CD14-positive monocyte (primary cell): ENCODE measurements around the gene GDF11. TPM values are rescaled to one million over a fixed set of nuclear protein-coding genes. Genes with fewer than 3 reads are reported as not detected.

Source experiments
- DNase-seq, 3 donors: peaks; one replicate each; pipeline ENCODE4 v3.0.0-alpha.2; 2011 to 2022
- H2AFZ ChIP-seq: 2 replicates; pipeline ENCODE4 v1.6.0; 2012; ENCODE audit warnings: mild to moderate bottlenecking, low read depth, low read length, inconsistent platforms; ENCODE audit not compliant: insufficient read depth, poor library complexity, severe bottlenecking
- H3K27ac ChIP-seq, 2 donors: 1 replicate in 1 of 2; 2 replicates in 1 of 2; pipeline ENCODE4 v1.5.1; 2012 to 2013; ENCODE audit warnings: low read length in 2 of 2, control low read depth in 1 of 2, inconsistent platforms in 1 of 2, low read depth in 1 of 2, mild to moderate bottlenecking in 1 of 2
- H3K27me3 ChIP-seq, 2 donors: one replicate each; pipeline versions ENCODE4 v1.6.0 to v1.6.1; 2011 to 2013; ENCODE audit warnings: low read length in 2 of 2; ENCODE audit not compliant: control insufficient read depth in 2 of 2, insufficient read depth in 2 of 2
- H3K36me3 ChIP-seq, 2 donors: replicated peaks in 1 of 2; 1 replicate in 1 of 2; 2 replicates in 1 of 2; pipeline versions ENCODE4 v1.5.1 to v1.6.1; 2012 to 2013; ENCODE audit warnings: low read length in 2 of 2, control low read depth in 1 of 2, inconsistent platforms in 1 of 2, mild to moderate bottlenecking in 1 of 2; ENCODE audit not compliant: insufficient read depth in 2 of 2, control insufficient read depth in 1 of 2
- H3K4me1 ChIP-seq, 2 donors: 1 replicate in 1 of 2; 2 replicates in 1 of 2; pipeline versions ENCODE4 v1.5.1 to v1.6.1; 2012 to 2013; ENCODE audit warnings: low read length in 2 of 2, control low read depth in 1 of 2, inconsistent platforms in 1 of 2, mild to moderate bottlenecking in 1 of 2, moderate library complexity in 1 of 2; ENCODE audit not compliant: insufficient read depth in 2 of 2, control insufficient read depth in 1 of 2
- H3K4me2 ChIP-seq: replicated peaks from 2 replicates; pipeline ENCODE3; 2012; ENCODE audit warnings: low read length, moderate library complexity, mild to moderate bottlenecking; ENCODE audit not compliant: poor library complexity, severe bottlenecking; ENCODE audit errors: extremely low read depth
- H3K4me3 ChIP-seq, 3 experiments: fragments of 200-600 bp in 1 of 3; sonication (generic) in 1 of 3; replicated peaks in 1 of 3; 1 replicate in 2 of 3; 2 replicates in 1 of 3; pipeline ENCODE4 v1.5.1; 2011 to 2013; ENCODE audit warnings: low read length in 3 of 3, mild to moderate bottlenecking in 3 of 3, control low read depth in 2 of 3, low read depth in 2 of 3, inconsistent platforms in 1 of 3, moderate library complexity in 1 of 3
- H3K79me2 ChIP-seq: 2 replicates; pipeline ENCODE4 v1.6.0; 2012; ENCODE audit warnings: mild to moderate bottlenecking, control low read depth, inconsistent platforms, low read length, moderate library complexity; ENCODE audit not compliant: insufficient read depth
- H3K9ac ChIP-seq: 2 replicates; pipeline ENCODE4 v1.6.0; 2017; ENCODE audit warnings: low read length, mild to moderate bottlenecking; ENCODE audit not compliant: insufficient read depth, poor library complexity, severe bottlenecking
- H3K9me3 ChIP-seq, 2 donors: replicated peaks in 1 of 2; 1 replicate in 1 of 2; 2 replicates in 1 of 2; pipeline versions ENCODE4 v1.5.1 to v1.6.1; 2012 to 2013; ENCODE audit warnings: low read length in 2 of 2, control low read depth in 1 of 2; ENCODE audit not compliant: control insufficient read depth in 1 of 2, insufficient read depth in 1 of 2
- H4K20me1 ChIP-seq: 2 replicates; pipeline ENCODE4 v1.6.0; 2012; ENCODE audit warnings: mild to moderate bottlenecking, low read length, control low read depth, moderate library complexity; ENCODE audit not compliant: insufficient read depth
- H3K27ac Mint-ChIP-seq, 7 donors: one replicate each; pipeline ENCODE4 v1.8.0; 2020; ENCODE audit warnings: mild to moderate bottlenecking in 7 of 7, mixed read lengths in 7 of 7, moderate library complexity in 6 of 7, inconsistent platforms in 2 of 7
- H3K27me3 Mint-ChIP-seq, 3 donors: one replicate each; pipeline ENCODE4 v1.8.0; 2021 to 2022; ENCODE audit warnings: low read depth in 3 of 3, mild to moderate bottlenecking in 3 of 3, mixed read lengths in 3 of 3, moderate library complexity in 3 of 3, inconsistent platforms in 1 of 3
- H3K36me3 Mint-ChIP-seq, 2 donors: one replicate each; pipeline ENCODE4 v1.8.0; 2020; ENCODE audit warnings: mixed read lengths in 2 of 2, inconsistent platforms in 1 of 2, mild to moderate bottlenecking in 1 of 2
- H3K4me1 Mint-ChIP-seq: one replicate; pipeline ENCODE4 v1.8.0; 2020; ENCODE audit warnings: mild to moderate bottlenecking, mixed read lengths
- H3K4me3 Mint-ChIP-seq, 2 donors: one replicate each; pipeline ENCODE4 v1.8.0; 2020; ENCODE audit warnings: mild to moderate bottlenecking in 2 of 2, mixed read lengths in 2 of 2, moderate library complexity in 1 of 2
- H3K9me3 Mint-ChIP-seq, 7 donors: one replicate each; pipeline ENCODE4 v1.8.0; 2020 to 2022; ENCODE audit warnings: mixed read lengths in 7 of 7, mild to moderate bottlenecking in 6 of 7, moderate library complexity in 6 of 7, inconsistent platforms in 2 of 7
- WGBS: methylation state at CpG from one replicate; pipeline ENCODE4 v1.1.5; 2013; ENCODE audit warnings: missing lambda C conversion rate; ENCODE audit not compliant: insufficient coverage; 5-methylcytosine and 5-hydroxymethylcytosine counted together
- intact Hi-C, 2 donors: fragments of 100-400 bp; cut with micrococcal nuclease; formaldehyde crosslinking; loops; one replicate each; pipeline versions ENCODE4 v1.15.0 to v1.15.1; 2023
- polyA plus RNA-seq, 3 donors: library from polyadenylated mRNA; depleted of rRNA in 1 of 3; unstranded in 2 of 3; stranded (reverse) in 1 of 3; fragments of 300-500 nt in 2 of 3; fragments of >200 nt in 1 of 3; fragmentation: Illumina TruSeq in 2 of 3; gene quantifications; 1 replicate in 2 of 3; 2 replicates in 1 of 3; pipeline ENCODE4 v1.2.3, GENCODE V29; 2012 to 2021
- TF ChIP-seq, protein P1 (sequence below): fragments of 200-600 bp; IDR thresholded peaks from one replicate; pipeline ENCODE4 v1.8.0; 2022; ENCODE audit warnings: antibody characterized with exemption, mild to moderate bottlenecking

GDF11 gene
- polyA plus RNA-seq, 3 donors = 0.08 to 0.09 (median 0.09) TPM

DNA sequence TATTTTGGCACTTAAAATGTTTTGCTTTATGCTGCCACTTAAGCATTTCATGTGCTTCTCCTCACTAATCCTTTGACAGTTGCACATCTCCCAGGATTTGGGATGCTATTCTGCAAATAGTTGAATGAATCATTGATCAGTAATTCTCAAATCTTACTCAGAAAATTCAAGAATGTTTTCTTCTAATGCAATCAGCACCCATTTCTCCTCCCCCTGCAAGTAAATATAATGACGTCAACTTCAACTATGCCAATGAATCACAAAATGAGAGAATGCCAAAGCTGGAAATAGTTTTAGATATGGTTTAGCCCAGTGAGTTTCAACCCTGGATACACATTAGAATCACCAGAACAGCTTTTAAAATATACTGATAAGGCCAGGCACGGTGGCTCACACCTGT lies 29.2 kb upstream of the GDF11 start:
- Histone ChIP-seq H3K27me3 (peaks cover 14 to 38% of the 10 kb centered on the region in 2 donors), H3K9ac (no peak overlapping the region), H3K79me2 (peaks cover 19% of the 10 kb centered on the region), H4K20me1 (peaks cover 22% of the 10 kb centered on the region), H3K4me3 (no peak overlapping the region), H3K36me3 (peaks cover 1 to 3% of the 10 kb centered on the region in 2 donors), H3K4me2 (no peak overlapping the region), H3K9me3 (no peaks in the 10 kb centered on the region), H2AFZ (no peak overlapping the region), H3K4me1 (peaks cover 34 to 46% of the 10 kb centered on the region in 2 donors), H3K27ac (no peak overlapping the region)
- Mint-ChIP-seq H3K4me3 (no peak overlapping the region), H3K36me3 (peaks cover 10% of the 10 kb centered on the region in 2 donors), H3K4me1 (peaks cover 42% of the 10 kb centered on the region), H3K27ac (no peak overlapping the region), H3K27me3 (peaks cover 30 to 43% (median 38%) of the 10 kb centered on the region in 3 donors), H3K9me3 (no peaks in the 10 kb centered on the region)
- TF ChIP-seq, protein P1, sequence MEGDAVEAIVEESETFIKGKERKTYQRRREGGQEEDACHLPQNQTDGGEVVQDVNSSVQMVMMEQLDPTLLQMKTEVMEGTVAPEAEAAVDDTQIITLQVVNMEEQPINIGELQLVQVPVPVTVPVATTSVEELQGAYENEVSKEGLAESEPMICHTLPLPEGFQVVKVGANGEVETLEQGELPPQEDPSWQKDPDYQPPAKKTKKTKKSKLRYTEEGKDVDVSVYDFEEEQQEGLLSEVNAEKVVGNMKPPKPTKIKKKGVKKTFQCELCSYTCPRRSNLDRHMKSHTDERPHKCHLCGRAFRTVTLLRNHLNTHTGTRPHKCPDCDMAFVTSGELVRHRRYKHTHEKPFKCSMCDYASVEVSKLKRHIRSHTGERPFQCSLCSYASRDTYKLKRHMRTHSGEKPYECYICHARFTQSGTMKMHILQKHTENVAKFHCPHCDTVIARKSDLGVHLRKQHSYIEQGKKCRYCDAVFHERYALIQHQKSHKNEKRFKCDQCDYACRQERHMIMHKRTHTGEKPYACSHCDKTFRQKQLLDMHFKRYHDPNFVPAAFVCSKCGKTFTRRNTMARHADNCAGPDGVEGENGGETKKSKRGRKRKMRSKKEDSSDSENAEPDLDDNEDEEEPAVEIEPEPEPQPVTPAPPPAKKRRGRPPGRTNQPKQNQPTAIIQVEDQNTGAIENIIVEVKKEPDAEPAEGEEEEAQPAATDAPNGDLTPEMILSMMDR = no peak
- no peak for DNase-seq
- intact Hi-C loops = no loop called here
- WGBS = 100% methylated on average over 1 of the region's 2 CpGs

DNA sequence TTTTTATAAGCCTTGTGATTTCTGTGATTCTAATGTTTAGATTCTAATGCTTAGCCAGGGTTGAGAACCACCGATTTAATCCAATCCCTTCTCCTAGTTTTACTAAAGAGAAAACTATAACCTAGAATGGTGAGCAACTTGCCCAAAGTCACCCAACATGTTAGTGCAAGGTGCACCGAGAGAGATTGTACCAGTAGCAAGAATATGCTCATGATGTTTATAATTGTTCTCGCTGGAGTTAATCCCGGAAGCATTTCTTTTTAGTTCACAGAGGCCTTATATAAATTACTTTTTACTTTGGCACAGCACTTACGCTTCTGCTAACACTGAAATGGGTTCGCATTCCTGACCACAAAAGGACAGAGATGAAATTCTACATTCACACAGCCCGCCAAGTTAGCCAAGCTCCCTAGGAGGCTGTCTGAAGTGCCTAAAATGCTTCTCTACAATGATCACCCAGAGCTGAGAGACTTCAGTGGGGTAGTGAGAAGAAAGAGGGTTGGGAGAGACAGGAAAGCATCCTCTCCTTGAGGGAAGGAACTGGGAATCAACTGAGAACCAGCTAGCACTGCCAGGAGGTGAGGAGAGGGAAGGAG lies 27.7 kb upstream of the GDF11 start:
- H3K27me3 Mint-ChIP-seq = peaks cover 16 to 28% (median 26%) of the 10 kb centered on the region in 3 donors
- Histone ChIP-seq H3K9me3 (no peaks in the 10 kb centered on the region), H3K4me2 (peak overlapping the region; percentile 83), H2AFZ (peak overlapping the region; percentile 91), H3K27ac (peak overlapping the region in 1 of 2 donors; percentile 92), H3K4me1 (peaks cover 26 to 49% of the 10 kb centered on the region in 2 donors), H3K4me3 (peak overlapping the region in 1 of 3 experiments; percentile 93), H3K9ac (no peak overlapping the region), H4K20me1 (peaks cover 38% of the 10 kb centered on the region), H3K36me3 (peaks cover 17 to 18% of the 10 kb centered on the region in 2 donors), H3K79me2 (peaks cover 29% of the 10 kb centered on the region), H3K27me3 (peaks cover 3 to 28% of the 10 kb centered on the region in 2 donors)
- peaks cover 20 to 22% of the 10 kb centered on the region in 2 donors for H3K36me3 Mint-ChIP-seq
- TF ChIP-seq, protein P1 = no peak
- no peaks in the 10 kb centered on the region for H3K9me3 Mint-ChIP-seq
- peak overlapping the region; percentile 88 to 94 for H3K4me3 Mint-ChIP-seq
- WGBS = 77% methylated on average over 2 of the region's 7 CpGs
- peaks cover 43% of the 10 kb centered on the region for H3K4me1 Mint-ChIP-seq
- DNase-seq = no peak
- intact Hi-C loops = loop anchor here in 1 of 2 donors (5.0 kb wide), 1 partner anchor 33 kb away; a partner anchor contains a TSS
- peak overlapping the region in 5 of 7 donors; percentile 87 to 97 (median 92) for H3K27ac Mint-ChIP-seq
